ENCODE results near the gene STXBP5.

DNA sequence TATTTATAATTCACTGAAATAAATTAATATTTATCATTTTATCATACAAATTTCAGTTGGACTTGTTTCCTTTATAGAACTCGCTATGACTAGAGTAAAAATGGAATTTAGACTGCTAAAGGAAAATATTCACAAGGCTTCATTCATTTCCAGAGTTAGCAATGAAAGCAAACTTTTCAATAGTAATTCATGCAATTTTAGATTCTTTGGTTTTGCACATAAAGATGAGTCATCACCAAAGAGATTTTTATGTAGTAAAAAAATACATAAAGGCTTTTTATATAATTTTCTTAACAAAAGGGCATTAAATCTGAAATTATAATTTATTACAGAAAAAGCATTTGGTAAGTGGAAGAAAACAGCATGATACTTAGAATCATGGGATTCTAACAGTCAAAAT lies 37.2 kb upstream of the STXBP5 start:
- TF ChIP-seq POLR2AphosphoS5 (IDR thresholded peaks at IDR 0.05; ENCODE audit: borderline replicate concordance, low read depth, low read length) (no peak), EZH2 (IDR thresholded peaks at IDR 0.05) (no peak), FOXP2 (optimal IDR thresholded peaks at IDR 0.05; ENCODE audit: control extremely low read depth, extremely low read length, insufficient read depth) (no peak)
